ENCODE results near the gene HIVEP1. TPM values are rescaled to one million over a fixed set of nuclear protein-coding genes. Genes with fewer than 3 reads are reported as not detected.
"Not testable (repeated sequence)": the region's sequence is repeated elsewhere in the genome, so short reads cannot be mapped to it uniquely, and the experiment has no call there.

Gene HIVEP1
- total RNA-seq, 1 experiment from 2014 or later = 6.6 TPM

DNA sequence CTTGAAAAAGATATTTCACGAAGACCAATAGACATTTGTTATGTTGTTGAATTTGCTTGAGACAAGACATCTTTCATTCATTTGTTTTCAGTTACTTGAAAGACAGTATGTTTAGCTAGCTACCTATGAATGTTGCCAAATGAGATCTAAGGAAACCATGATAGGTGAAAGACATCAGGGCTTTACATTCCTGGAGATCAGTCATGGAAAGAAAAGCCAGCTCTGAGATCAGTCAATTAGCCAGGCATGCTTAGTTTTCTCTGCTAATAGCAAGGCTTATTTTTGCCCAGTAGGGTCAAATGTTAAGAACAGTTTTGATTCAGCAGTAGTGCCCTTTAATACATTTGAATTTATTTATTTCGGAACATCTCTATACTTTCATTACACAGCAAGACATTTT lies 161.5 kb downstream of the HIVEP1 start:
- Histone ChIP-seq H3K4me1 (ENCODE audit: insufficient read depth, low read length) (peaks cover 12% of the 10 kb centered on the region), H3F3A (ENCODE audit: low read length, unreplicated experiment) (no peaks in the 10 kb centered on the region), H2AFZ (ENCODE audit: low read length) (no peak overlapping the region), H3K9ac (ENCODE audit: low read length) (no peak overlapping the region), H3K27ac (ENCODE audit: low read length) (no peak overlapping the region), H4K20me1 (ENCODE audit: low read length) (no peaks in the 10 kb centered on the region), H3K9me2 (replicated peaks; ENCODE audit: low read length) (no peaks in the 10 kb centered on the region), H3K36me3 (ENCODE audit: low read depth, low read length) (no peaks in the 10 kb centered on the region), H3K4me3 (ENCODE audit: low read length) (no peak overlapping the region), H3K4me2 (ENCODE audit: low read length) (no peak overlapping the region), H3K9me3 (ENCODE audit: low read length) (no peaks in the 10 kb centered on the region), H3K27me3 (ENCODE audit: low read length) (no peaks in the 10 kb centered on the region), H3K79me2 (ENCODE audit: low read length) (no peaks in the 10 kb centered on the region)
- no peak for TF ChIP-seq EZH2 (IDR thresholded peaks at IDR 0.05; ENCODE audit: low read length, unreplicated experiment)
- TF ChIP-seq, protein P1, sequence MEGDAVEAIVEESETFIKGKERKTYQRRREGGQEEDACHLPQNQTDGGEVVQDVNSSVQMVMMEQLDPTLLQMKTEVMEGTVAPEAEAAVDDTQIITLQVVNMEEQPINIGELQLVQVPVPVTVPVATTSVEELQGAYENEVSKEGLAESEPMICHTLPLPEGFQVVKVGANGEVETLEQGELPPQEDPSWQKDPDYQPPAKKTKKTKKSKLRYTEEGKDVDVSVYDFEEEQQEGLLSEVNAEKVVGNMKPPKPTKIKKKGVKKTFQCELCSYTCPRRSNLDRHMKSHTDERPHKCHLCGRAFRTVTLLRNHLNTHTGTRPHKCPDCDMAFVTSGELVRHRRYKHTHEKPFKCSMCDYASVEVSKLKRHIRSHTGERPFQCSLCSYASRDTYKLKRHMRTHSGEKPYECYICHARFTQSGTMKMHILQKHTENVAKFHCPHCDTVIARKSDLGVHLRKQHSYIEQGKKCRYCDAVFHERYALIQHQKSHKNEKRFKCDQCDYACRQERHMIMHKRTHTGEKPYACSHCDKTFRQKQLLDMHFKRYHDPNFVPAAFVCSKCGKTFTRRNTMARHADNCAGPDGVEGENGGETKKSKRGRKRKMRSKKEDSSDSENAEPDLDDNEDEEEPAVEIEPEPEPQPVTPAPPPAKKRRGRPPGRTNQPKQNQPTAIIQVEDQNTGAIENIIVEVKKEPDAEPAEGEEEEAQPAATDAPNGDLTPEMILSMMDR (conservative IDR thresholded peaks at IDR 0.05; ENCODE audit: low read depth, low read length) = no peak
- no peak for TF ChIP-seq EZH2phosphoT487 (IDR thresholded peaks at IDR 0.05; ENCODE audit: borderline replicate concordance, low read length)
- intact Hi-C loops (cut with micrococcal nuclease) = no loop called here
- DNase-seq (no peak), ATAC-seq (no peak)
- no TSS peak for BruUV-seq (replicated peaks)
- CTCF ChIA-PET = no interaction called here
- POLR2A ChIA-PET (ENCODE audit: unreplicated experiment) = no interaction called here

DNA sequence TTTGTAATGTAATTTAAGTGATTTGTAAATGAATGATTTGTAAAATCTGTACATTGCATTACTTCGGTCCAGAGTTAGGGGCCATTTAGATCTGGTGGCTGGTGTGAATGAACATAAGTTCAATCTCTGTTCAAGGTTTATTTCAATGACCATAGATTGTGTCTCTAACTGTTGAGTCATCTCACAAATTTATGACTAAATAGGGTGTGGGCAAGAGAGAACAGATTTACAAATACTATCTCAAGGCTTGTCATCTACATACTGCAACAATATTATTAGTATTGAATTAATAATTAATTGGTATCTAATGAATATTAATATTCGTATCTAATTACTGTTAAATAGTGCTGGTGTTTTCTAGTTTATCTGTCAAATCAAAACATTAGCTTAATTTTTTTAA lies 162.8 kb downstream of the HIVEP1 start:
- POLR2A ChIA-PET (ENCODE audit: unreplicated experiment) = no interaction called here
- Histone ChIP-seq H3K79me2 (ENCODE audit: low read length) (no peaks in the 10 kb centered on the region), H3K4me2 (ENCODE audit: low read length) (no peak overlapping the region), H3K4me3 (ENCODE audit: low read length) (no peak overlapping the region), H3K36me3 (ENCODE audit: low read depth, low read length) (no peaks in the 10 kb centered on the region), H3K4me1 (ENCODE audit: insufficient read depth, low read length) (peaks cover 12% of the 10 kb centered on the region), H3K9me3 (ENCODE audit: low read length) (no peaks in the 10 kb centered on the region), H3F3A (ENCODE audit: low read length, unreplicated experiment) (no peaks in the 10 kb centered on the region), H3K9me2 (replicated peaks; ENCODE audit: low read length) (no peaks in the 10 kb centered on the region), H2AFZ (ENCODE audit: low read length) (no peak overlapping the region), H3K27ac (ENCODE audit: low read length) (no peak overlapping the region), H3K27me3 (ENCODE audit: low read length) (no peaks in the 10 kb centered on the region), H3K9ac (ENCODE audit: low read length) (no peak overlapping the region), H4K20me1 (ENCODE audit: low read length) (no peaks in the 10 kb centered on the region)
- intact Hi-C loops (cut with micrococcal nuclease) = no loop called here
- no peak for TF ChIP-seq EZH2phosphoT487 (IDR thresholded peaks at IDR 0.05; ENCODE audit: borderline replicate concordance, low read length)
- TF ChIP-seq, protein P1 (conservative IDR thresholded peaks at IDR 0.05; ENCODE audit: low read depth, low read length) = no peak
- TF ChIP-seq EZH2 (IDR thresholded peaks at IDR 0.05; ENCODE audit: low read length, unreplicated experiment) = no peak
- BruUV-seq (replicated peaks) = no TSS peak
- ATAC-seq (peak; percentile 93), DNase-seq (peak; percentile 68)
- CTCF ChIA-PET = interaction anchor here (0.6 kb wide), 1 partner anchor 59 kb away, joined by 4 read pairs; no protein-coding TSS in a partner anchor

DNA sequence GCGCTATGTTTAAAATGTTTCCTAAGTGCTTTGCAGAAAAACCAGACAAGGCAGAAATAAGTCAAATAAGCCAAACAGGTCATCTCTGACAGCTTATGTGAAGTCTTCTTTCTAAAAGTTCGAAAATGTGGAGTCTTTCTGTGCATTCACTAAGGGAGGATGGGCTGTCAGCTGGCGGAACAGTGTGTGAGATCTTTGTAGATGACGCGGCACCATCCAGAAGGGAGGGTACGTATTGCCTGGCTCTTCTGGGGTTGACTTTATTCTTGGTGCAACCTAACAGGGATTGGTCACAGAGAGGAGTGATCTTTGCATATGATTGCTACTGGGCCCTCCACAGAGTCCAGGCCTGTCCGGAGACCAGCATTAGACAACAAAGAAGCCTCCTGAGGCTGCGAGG lies 163.5 kb downstream of the HIVEP1 start:
- Histone ChIP-seq H3K79me2 (ENCODE audit: low read length) (no peaks in the 10 kb centered on the region), H3K4me1 (ENCODE audit: insufficient read depth, low read length) (peaks cover 12% of the 10 kb centered on the region), H3K27me3 (ENCODE audit: low read length) (no peaks in the 10 kb centered on the region), H4K20me1 (ENCODE audit: low read length) (no peaks in the 10 kb centered on the region), H3K4me2 (ENCODE audit: low read length) (no peak overlapping the region), H3K27ac (ENCODE audit: low read length) (no peak overlapping the region), H3K9ac (ENCODE audit: low read length) (no peak overlapping the region), H3K9me2 (replicated peaks; ENCODE audit: low read length) (no peaks in the 10 kb centered on the region), H3K9me3 (ENCODE audit: low read length) (no peaks in the 10 kb centered on the region), H3F3A (ENCODE audit: low read length, unreplicated experiment) (no peaks in the 10 kb centered on the region), H2AFZ (ENCODE audit: low read length) (no peak overlapping the region), H3K36me3 (ENCODE audit: low read depth, low read length) (no peaks in the 10 kb centered on the region), H3K4me3 (ENCODE audit: low read length) (no peak overlapping the region)
- intact Hi-C loops (cut with micrococcal nuclease) = no loop called here
- no TSS peak for BruUV-seq (replicated peaks)
- ChIA-PET CTCF (no interaction called here), POLR2A (ENCODE audit: unreplicated experiment) (no interaction called here)
- DNase-seq (no peak), ATAC-seq (no peak)
- TF ChIP-seq, protein P1 (conservative IDR thresholded peaks at IDR 0.05; ENCODE audit: low read depth, low read length) = no peak
- TF ChIP-seq EZH2phosphoT487 (IDR thresholded peaks at IDR 0.05; ENCODE audit: borderline replicate concordance, low read length) (no peak), EZH2 (IDR thresholded peaks at IDR 0.05; ENCODE audit: low read length, unreplicated experiment) (no peak)

DNA sequence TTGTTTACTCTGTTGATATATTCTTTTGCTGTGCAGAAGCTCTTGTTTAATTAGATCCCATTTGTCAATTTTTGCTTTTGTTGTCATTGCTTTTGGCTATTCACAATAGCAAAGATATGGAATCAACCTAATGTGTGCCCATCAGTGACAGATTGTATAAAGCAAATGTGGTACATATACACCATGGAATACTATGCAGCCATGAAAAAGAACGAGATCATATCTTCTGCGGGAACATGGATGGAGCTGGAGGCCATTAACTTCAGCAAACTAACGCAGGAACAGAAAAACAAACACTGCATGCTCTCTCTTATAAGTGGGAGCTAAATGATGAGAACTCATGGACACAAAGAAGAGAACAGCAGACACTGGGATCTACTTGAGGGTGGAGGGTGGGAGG lies 164.7 kb downstream of the HIVEP1 start:
- DNase-seq; H2AFZ ChIP-seq (ENCODE audit: low read length); H3K27ac ChIP-seq (ENCODE audit: low read length); CTCF ChIA-PET; ATAC-seq; POLR2A ChIA-PET (ENCODE audit: unreplicated experiment); H3K9me2 ChIP-seq (replicated peaks; ENCODE audit: low read length); H3F3A ChIP-seq (ENCODE audit: low read length, unreplicated experiment); BruUV-seq (replicated peaks); H3K4me2 ChIP-seq (ENCODE audit: low read length); H3K27me3 ChIP-seq (ENCODE audit: low read length); H4K20me1 ChIP-seq (ENCODE audit: low read length); H3K36me3 ChIP-seq (ENCODE audit: low read depth, low read length); H3K79me2 ChIP-seq (ENCODE audit: low read length); H3K9ac ChIP-seq (ENCODE audit: low read length); intact Hi-C loops (cut with micrococcal nuclease); H3K4me3 ChIP-seq (ENCODE audit: low read length); H3K9me3 ChIP-seq (ENCODE audit: low read length): not testable (repeated sequence)
- peaks cover 12% of the 10 kb centered on the region for H3K4me1 ChIP-seq (ENCODE audit: insufficient read depth, low read length)
